GM21360 (cell line): ENCODE data around the gene TALDO1.

Experiments used
- ATAC-seq: cut with Tn5 transposase; IDR thresholded peaks from one replicate; pipeline ENCODE4 v1.9.1; 2021; ENCODE audit warnings: mild to moderate bottlenecking, moderate library complexity; ENCODE audit not compliant: unreplicated experiment

Gene TALDO1

DNA sequence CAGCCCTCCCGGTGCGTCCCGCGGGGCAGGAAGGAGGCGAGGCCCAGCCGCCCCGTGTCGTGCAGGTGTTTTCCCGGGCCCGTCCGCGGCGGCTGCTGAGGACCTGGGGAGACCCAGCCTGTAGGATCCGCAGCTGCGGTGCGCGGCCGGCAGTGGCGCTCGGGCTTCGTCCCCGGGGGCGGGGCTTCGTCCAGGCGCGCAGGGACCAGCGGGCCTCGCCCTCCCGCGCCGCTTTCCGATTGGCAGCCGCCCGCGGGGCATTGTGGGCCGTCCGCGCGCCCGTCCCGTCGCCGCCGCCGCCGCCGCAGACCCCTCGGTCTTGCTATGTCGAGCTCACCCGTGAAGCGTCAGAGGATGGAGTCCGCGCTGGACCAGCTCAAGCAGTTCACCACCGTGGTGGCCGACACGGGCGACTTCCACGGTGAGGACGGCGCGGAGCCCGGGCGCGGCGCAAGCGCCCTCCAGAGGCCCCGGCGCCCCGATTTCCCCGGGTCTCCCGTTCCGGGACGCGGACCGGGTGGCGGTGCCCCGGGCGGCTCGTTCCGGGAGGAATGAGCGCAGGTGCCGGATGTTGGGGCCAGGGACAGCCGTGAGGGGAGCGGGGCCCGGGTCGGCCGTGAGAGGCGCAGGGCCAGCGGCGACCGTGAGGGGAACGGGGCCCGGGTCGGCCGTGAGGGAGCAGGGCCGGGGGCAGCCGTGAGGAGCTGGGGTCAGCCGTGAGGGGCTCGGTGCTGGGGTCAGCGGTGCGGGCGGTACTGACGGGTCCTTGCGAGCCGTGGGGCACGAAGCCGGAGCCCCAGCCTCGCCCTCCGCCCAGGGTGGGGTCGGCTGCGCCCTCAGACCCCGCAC is at the start of gene TALDO1:
Gene TALDO1 (plus strand): TSS at position 307 of the 849 bp plus-strand sequence. CDS start 18 bp downstream, at position 325.
- peak; percentile 85 for ATAC-seq

DNA sequence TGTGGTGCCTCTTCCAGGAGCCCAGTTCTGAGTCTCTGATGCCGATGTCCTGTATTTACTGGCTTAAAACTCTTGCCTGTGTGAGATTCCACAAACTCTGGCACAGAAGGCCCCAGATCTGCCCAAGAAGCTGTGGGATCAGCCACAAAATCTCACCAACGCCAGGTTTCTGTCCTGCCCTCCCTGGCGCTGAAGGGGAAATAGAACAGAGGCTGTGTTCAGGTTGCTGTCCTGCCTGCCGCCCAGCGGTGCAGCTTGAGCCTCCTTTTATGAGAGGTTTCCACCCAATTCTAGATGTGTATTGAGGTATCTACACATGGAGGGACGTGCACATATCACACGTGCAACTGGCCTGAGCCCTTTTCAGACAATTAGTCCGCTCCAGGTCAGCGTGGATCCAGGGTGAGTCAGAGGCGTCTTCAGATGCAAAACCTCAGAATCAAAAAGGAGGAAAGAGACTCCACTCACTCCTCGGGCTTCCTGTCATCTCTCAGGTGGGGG is 49.4 kb upstream of the TALDO1 start:
- no peak for ATAC-seq

DNA sequence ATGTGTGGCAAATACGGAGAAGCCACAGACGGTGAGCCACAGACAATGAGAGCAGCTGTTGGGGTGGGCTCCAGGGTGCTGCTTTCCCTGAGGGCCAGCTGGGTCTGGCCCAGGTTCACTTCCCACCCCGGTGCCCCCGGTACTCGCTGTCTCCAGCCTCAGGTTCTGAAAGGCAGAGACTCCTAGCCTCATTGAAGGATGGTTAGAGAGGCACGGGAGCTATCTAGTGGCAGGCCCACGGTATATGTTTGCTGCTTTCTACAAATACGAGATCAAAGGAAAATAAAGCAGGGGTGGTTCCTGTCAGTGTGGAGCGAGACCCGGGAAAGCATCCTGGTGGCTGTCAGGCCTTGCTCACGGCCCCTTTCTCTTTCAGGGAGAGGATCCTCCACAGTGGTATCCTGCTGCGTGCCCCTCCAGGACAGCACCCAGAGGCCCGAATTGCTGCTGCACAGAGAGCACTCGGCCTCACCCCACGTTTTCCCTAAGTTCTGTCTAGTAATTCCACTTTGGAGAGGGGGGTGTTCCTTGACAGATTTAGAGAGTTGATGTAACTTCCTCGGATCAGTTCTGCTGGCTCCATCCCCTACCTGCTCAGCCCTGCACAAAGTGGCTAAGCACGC is 48.7 kb upstream of the TALDO1 start:
- no peak for ATAC-seq

DNA sequence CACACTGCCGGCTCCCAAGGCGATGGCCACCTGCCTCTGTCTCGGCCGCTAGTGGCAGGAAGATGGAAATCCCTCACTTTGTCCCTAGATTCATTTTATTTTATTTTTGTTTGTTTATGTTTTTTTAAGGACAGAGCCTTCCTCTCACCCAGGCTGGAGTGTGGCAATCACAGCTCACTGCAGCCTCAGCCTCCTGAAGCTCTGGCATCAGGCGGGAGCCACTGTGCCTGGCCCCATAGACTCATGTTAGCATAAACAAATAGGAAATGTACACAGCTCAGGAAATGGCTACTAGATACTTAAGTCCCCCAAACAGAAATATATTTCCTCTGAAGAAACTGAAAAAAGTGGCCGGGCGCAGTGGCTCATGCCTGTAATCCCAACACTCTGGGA is 48.2 kb upstream of the TALDO1 start:
- no peak for ATAC-seq

DNA sequence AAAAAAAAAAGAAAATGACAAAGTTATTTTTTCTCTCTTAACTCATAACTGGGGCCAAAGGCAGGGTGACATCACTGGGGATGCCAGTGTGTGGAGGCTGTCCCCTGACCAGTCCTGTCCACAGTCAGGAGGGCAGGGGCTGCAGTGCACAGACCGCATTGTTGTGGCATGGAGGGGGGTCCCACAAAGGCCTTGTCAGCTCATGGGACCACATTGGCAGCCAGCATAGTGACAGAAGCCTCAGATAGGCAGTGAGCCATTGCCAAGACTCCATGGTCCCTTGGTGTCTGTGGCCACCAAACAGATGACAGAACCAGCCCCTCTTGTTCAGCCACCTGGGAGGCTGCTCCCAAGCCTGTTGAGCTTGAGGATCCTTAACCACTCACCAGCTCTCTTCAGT is 47.5 kb upstream of the TALDO1 start:
- ATAC-seq: no peak

DNA sequence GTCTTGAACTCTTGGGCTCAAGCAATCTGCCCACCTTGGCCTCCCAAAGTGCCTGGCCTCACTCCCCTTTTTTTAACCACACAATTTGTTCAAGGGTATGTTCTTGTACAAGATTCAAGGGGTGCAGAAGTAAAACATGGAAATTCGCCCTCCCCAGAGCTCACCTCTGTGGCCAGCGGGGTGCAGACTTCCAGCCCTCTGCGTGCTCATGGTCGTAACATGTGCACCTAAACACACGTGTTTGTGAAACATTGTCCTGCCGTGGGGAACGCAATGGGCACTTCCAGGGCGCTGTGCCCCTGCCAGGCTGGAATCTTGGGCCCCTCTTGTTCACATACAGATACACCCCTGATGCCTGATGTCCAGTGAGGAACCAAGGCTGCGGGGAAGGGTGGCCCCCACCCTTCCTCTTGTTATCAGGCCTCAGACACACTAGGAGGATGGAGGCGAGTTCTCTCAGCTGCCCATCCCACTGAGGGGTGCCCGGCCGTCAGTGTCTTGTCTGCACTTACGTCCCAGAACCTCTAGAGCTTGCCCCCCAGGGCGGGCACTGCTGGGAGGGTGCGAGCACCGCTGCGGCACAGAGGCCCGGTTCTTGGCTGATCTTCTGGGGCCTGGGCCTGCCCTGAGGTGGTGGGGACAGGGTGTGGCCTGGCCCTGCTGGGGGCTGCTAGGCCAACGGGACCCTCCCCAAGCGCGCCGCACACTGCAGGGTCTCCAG is 45.4 kb upstream of the TALDO1 start:
- ATAC-seq: no peak

DNA sequence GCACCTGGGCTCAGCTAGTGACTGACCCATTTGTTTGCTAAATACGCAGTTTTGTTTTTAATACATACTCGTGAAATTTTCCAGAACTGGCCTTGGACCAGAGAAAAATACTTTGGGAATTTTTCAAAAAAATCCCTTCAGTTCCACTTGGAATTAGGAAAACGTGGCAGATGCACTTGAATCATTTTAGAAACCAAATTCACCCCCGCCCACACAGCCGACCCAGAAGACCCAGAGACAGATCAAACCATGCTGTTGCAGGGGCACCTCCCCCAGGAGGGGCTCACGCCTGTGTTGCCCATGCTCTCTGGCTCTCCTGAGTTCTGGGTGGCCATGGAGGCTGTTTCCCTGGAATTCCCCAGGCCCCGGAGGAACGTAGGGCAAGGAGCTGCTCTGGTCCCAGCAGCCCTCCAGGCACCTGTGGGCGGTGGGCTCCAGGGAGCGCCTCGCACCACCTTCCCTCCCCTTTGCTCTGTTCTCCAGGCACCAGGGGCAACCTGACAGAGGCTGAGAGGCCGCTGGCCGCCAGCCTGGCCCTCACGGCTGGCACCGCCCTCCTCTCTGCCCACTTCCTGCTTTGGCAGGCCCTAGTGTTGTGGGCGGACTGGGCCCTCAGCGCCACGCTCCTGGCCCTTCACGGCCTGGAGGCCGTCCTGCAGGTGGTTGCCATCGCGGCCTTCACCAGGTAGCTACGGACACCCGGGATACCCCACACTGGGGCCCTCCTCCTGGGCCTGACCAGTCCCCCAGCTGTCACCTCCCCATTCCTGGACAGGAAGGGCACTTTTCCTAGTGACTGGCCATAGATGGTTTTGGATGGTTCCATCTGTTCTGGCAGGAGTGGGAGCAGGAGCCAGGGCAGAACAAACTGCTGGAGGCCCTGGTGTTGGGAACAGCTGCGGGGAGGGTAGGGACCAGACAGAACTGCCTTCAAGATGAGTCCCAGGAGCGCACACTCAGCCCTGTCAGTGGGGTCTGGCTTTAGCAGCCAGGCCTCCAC is 44.5 kb upstream of the TALDO1 start:
- ATAC-seq: no peak

DNA sequence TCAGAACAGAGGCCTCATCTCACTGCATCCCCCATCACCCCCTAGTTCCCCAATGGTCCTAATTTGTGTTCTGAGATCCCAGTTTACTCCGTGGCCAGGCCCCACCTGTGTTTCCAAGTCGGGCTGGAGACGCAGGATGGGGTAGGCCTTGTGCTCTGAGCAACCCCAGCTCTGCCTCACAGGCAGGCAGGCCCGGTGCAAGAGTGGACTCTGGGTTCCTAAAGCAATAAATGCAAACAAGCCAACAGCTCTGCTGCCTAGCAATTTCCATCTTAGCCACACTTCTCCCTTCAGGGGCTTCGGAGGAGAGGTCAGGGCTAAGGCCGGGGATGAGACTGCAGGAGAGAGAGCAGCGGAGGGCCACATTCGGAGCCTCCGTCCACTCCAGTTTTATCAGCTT is 43.8 kb upstream of the TALDO1 start:
- no peak for ATAC-seq

DNA sequence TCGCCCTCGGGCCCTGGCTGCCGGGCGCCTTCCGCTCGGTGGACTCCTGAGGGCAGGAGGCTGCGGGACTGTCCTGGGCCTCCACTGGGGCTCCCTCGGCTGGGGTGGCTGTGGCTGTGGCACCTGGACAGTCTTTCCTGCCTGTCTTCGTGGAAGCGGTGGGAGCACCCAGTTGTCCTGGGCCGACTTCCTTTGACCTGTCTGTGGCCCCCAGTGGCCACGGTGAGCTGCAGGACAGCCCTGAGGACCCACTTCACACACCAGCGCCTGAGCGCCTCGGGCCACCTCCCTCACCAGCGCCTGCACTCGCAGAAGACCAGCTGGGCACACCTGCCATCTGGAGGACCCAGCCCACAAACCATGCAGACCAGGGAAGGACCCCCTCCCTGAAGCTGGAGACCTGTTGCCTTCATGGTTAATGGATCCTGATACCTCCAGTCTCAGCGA is 43.0 kb upstream of the TALDO1 start:
- no peak for ATAC-seq

DNA sequence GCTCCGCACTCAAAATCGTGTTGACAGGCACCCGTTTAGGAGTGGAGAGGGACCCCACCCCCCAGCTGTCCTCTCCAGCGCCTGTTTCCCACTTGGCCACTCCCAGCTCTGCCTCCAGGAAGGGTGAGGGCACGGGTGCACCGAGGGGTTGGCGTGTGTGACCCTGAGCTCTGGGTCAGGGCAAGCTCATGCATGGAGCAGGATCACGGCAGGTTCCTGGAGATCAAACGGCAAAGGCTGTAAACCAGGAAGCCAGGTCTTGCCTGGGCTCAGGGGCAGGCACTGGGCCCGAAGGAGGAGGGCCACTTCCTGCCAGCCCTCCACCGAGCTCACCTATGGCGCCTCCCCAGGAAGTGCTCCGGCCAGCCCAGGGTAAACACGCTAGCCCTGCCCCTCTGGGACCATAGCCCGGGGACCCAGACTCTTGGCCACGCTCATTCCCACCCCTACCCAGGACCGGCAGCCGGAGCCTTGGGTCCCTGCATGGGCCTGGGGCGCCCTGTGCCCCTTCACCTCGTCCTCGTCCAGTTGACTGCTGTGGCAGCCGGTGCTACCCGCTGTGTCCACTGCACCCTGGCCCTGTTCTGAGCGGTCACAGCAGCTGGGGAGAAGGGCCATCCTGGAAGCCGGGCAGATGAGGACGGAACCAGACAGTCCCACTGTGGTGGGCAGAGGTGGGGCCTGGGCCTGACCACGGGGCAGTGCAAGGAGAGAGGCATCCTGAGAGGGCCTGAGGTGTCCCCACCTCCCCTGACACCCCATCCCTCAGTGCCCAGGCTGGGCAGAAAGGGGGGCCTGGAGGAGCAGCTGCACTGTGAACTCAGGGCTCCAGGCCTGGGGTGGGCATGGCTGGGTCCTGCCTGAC is 42.3 kb upstream of the TALDO1 start:
- no peak for ATAC-seq

DNA sequence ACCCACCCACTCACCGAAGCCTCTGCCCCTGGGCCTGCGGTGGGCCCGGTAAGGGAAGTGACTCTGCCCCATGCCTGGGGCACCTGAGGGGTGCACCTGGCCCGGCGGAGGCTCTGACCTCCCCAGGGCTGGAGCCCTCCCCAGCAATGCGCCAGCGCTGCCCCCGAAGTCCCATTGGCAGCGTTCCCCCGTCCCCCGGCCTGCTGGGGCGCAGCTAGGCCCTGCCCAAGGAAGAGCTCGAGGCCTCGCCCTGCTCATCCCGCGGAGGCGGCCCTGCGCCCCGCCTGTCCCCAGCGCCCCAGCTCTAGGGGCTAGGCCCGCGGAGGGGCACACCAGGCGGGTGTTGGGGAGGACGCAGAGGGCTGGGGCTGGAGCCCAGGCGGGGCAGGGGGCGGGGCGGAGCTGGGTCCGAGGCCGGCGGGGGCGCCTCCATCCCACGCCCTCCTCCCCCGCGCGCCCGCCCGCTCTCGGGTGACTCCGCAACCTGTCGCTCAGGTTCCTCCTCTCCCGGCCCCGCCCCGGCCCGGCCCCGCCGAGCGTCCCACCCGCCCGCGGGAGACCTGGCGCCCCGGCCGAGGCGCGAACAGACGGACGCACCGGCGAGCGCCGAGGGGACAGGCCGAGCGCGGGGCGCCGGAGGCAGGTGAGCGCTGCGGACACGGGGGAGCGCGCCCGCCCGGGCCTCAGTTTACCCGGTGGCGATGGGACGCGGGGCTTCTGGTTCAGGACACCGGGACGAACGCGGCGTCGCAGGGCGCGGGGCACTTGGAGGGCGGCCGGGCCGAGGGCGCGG is 41.4 kb upstream of the TALDO1 start, which contains the start of gene EPS8L2:
Gene EPS8L2 (plus strand): TSS at position 586 of the 793 bp plus-strand sequence. CDS start 3,177 bp downstream, outside the sequence.
- ATAC-seq: no peak

DNA sequence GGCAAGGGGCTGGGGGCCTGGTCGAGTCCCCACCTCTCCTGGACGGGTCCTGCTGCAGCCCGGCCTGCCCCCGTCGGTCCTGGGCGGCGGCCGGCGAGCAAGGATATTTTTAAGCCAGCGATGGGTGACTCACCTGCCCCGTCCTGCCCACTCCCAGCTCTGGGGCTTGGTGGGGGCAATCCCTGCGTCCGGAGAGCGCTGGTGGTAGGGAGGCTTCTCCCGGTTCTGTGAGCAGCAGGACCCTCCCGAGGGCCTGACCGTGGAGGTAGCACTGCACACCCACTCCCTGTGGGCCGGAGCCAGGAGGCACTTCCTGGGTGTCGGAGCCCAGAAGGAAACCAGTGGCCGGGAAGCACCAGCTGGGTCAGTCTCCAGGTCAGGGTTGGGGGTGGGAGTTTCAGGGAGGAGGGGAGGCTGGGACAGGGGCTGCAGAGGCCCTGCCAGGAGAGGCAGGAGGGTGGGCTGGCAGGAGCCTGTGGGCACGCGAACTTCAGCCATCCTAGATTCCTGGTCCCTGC is 40.8 kb upstream of the TALDO1 start:
- ATAC-seq: no peak

DNA sequence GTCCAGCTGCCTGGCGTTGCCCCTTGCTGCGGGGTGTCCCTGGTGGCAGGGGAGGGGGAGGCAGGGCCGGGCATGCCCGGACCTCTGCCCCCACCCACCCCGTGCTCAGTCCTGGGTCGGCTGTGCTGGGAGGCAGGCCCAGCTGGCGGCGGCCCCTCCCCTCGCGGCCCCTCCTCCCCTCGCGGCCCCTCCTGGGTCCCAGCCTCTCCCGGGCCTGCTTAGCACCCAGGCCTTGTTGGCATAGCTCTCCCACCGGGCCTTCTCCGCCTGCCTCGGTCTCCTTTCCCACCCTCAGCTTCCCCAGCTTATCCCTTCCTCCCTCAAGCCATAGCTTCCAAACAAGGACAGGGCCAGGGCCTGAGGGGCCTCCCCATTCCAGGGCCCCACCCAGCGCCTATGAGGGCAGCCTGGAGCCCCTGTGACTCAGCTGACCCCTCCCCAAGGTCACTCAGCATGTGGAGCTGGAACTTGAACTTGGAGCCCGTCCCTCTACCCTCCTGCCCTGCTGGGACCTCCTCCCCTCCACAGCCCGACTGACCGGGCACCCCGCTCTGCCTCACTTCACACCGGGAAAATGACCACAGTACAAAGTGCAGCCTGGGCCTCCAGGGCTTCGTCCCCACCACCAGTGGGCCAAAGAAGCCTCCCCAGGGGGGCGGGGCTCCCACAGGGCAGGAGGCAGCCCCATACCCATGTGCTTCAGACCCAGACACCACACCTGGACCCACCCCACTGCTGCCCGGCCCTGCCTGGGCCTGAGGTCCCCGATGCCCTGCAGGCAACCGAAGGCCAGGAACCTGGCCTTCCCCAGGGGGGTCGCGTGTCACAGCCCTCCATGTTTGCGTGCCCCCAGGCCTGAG is 40.1 kb upstream of the TALDO1 start:
- no peak for ATAC-seq

DNA sequence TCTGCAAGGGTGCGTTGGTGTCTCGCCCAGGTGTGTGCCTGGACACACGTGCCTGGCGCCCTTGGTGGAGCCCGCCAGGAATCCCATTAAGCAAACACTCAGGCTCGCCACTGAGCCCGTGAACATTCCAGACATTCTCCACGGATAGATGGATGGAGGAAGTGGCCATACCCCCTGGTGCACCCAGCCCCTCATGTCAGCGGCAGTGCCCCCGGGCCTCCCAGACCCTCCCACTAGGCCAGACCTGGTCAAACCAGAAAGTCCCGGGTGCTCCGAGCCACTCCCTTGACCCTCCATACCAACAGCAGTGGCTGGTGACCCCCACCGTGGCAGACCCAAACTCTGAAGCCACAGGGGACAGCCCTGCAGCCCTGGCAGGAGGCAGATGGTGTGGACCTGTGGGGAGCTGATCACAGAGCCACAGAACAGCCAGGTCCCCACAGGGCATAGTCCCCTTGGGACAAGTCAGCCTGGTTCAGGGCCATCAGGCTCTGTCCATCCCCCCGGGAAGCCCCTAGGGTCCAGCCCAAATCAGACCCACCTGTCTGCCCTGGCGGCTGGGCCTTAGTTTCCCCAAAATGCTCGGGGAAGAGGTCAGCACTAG is 39.3 kb upstream of the TALDO1 start:
- ATAC-seq: no peak

DNA sequence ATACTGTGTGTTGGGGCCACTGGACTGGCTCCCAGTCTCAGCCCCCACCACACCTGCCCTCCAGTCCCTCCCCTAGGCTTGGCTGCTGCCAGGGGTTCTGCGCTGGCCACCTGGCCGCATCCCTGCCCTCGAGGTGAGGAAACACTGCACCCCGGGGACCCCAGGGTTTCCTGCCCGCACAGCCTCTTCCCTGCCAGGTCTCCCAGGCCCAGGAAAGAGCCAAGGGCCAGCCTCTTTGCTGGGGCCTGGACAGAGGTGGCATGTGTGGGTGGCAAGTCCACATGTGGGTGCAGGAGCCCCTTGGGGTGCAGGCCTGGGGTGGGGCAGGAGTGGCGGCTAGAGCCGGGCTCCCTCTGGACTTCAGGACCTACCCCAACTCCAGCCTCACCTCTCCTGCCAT is 38.8 kb upstream of the TALDO1 start:
- no peak for ATAC-seq

DNA sequence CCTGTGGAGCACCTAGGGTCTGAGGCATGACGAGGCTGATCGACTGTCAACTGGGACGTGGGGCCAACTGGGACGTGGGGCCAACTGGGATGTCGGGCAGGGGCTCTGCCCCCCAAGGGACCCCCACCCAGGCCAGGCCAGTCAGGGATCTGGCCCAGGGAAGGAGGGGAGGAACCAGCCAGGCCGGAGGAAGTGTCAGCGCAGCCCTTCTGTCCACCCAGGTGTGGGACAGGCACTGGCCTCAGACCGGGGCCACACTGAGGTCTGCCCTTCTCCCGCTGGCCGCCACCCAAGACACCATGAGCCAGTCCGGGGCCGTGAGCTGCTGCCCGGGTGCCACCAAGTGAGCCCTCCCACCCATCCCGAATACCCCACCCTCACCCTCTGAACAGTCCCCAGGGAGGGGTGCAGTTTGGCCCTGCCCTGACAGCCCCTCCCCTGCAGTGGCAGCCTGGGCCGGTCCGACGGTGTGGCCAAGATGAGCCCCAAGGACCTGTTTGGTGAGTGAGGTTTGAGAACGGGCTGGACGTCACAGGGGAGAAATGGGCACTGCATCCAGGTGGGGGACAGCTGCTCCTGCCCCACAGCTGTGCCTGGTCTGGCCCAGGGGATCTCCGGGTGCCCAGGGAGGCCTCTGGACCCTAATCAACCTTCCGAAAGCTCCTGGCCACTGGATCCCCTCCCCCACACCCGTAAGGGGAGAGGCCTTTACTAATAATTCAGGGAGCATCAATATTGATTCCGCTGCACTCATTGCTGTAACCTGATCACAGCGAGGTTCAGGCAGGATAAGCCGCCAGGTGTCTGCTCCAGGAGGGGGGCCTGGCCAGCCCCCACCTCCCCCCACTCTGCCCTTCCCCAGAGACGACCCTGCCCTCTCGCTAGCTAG is 37.9 kb upstream of the TALDO1 start:
- ATAC-seq: no peak
